Astrocyte of the cerebellum (primary cell): ENCODE results near the gene EEF1E1.

Experiments
- DNase-seq: peaks from one replicate; pipeline ENCODE4 v3.0.0-alpha.2; 2011; ENCODE audit warnings: low read depth
- H3K4me3 ChIP-seq: 2 replicates; pipeline ENCODE4 v1.5.1; 2011; ENCODE audit warnings: mild to moderate bottlenecking, low read depth, low read length, moderate library complexity
- CTCF ChIP-seq: IDR thresholded peaks from 2 replicates; pipeline ENCODE4 v1.5.1; 2012; ENCODE audit warnings: low read length, low read depth, moderate library complexity, mild to moderate bottlenecking; ENCODE audit errors: missing control alignments
- in situ Hi-C: cut with HindIII; loops from 2 replicates; pipeline ENCODE4 v1.10.0; 2017; ENCODE audit warnings: low sequenced_read_pairs

The EEF1E1 gene

GRCh38 chr6:8066108-8066507 is 36.2 kb downstream of the EEF1E1 start:
- no peak overlapping the region for H3K4me3 ChIP-seq
- no peak for DNase-seq
- TF ChIP-seq CTCF = no peak
- in situ Hi-C loops = loop anchor here (5.0 kb wide), 2 partner anchors 54 to 106 kb away; no protein-coding TSS in a partner anchor

GRCh38 chr6:8065519-8065911 is 36.8 kb downstream of the EEF1E1 start:
- no peak for TF ChIP-seq CTCF
- H3K4me3 ChIP-seq = no peak overlapping the region
- in situ Hi-C loops = loop anchor here (5.0 kb wide), 2 partner anchors 53 to 107 kb away; no protein-coding TSS in a partner anchor
- DNase-seq = no peak

- H3K4me3 ChIP-seq = peak overlapping the region; percentile 88
- no peak for TF ChIP-seq CTCF
- no peak for DNase-seq
- in situ Hi-C loops = loop anchor here (5.0 kb wide), 2 partner anchors 53 to 107 kb away; no protein-coding TSS in a partner anchor
Observed at GRCh38 chr6:8064638-8065518, 37.5 kb downstream of the EEF1E1 start.

GRCh38 chr6:8063761-8064637 is 38.3 kb downstream of the EEF1E1 start, which contains the start of gene BLOC1S5:
BLOC1S5 (minus strand) TSS chr6:8064389; CDS start chr6:8064376, 13 bp downstream.
- in situ Hi-C loops = no loop called here
- TF ChIP-seq CTCF = no peak
- peak; percentile 93 for DNase-seq
- peak within 1 kb of the TSS; percentile 88 for H3K4me3 ChIP-seq

GRCh38 chr6:8061736-8062135 is 40.6 kb downstream of the EEF1E1 start:
- in situ Hi-C loops = no loop called here
- no peak for TF ChIP-seq CTCF
- no peak for DNase-seq
- H3K4me3 ChIP-seq = no peak overlapping the region

GRCh38 chr6:8060346-8060745 is 42.0 kb downstream of the EEF1E1 start:
- in situ Hi-C loops = no loop called here
- no peak for TF ChIP-seq CTCF
- DNase-seq = no peak
- no peak overlapping the region for H3K4me3 ChIP-seq
